HG03565 (cell line): ENCODE results near the gene RAB41.
A peak's percentile ranks its signal among the peaks of the same experiment; 100 is the strongest.
"Not testable (repeated sequence)": the region's sequence is repeated elsewhere in the genome, so short reads cannot be mapped to it uniquely, and the experiment has no call there.

Experiments used
- ATAC-seq: cut with Tn5 transposase; IDR thresholded peaks from one replicate; pipeline ENCODE4 v1.9.1; 2021; ENCODE audit warnings: mild to moderate bottlenecking, moderate library complexity; ENCODE audit not compliant: unreplicated experiment

RAB41 gene

DNA sequence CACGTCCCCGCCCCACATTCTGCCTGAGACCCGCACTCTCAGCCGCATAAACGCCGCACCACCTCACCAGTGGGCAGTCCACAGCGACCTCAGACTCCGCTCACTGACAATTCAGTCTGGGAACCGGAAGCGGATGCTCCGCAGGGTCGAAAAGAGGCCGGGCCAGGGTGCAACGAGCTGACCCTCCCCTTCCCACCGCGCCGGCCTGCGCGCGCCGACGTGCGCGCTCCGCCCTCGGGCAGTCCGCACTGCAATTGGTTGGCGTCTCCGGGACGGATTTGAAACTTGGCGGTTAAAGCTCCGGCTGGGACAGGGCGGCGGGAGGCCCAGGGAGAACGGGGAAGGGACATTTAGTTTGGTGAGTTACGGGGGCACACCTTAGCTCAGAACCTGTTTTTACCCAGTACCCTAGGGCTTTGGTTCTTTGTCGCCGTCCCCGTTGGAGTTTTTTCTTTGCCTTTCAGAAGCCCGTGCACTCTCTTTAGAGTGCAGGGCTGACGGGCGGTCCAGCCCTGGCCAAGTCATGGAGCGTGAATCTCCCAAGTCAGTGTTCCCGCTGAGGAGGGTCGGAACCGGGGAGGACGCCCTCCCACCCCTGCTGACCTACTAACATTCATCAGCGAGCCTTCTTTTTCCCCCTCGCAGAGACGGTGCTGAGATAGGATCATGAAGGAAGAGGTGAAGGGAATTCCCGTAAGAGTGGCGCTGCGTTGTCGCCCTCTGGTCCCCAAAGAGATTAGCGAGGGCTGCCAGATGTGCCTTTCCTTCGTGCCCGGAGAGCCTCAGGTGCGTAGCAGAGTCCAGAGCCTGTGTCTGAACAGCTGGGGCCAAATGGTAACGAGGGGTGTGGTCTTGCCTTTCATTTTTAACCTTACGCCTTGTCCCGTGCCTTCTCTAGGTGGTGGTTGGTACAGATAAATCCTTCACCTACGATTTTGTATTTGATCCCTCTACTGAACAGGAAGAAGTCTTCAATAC, 8.1 kb downstream of the RAB41 start, which contains the start of the genes KIF4A and PDZD11:
KIF4A (plus strand) TSS at position 312 of the 978 bp plus-strand sequence; CDS start at position 667, 355 bp downstream.
PDZD11 (minus strand) TSS at position 135 of the 978 bp plus-strand sequence. CDS start 586 bp downstream, outside the sequence.
- ATAC-seq = peak; percentile 96

DNA sequence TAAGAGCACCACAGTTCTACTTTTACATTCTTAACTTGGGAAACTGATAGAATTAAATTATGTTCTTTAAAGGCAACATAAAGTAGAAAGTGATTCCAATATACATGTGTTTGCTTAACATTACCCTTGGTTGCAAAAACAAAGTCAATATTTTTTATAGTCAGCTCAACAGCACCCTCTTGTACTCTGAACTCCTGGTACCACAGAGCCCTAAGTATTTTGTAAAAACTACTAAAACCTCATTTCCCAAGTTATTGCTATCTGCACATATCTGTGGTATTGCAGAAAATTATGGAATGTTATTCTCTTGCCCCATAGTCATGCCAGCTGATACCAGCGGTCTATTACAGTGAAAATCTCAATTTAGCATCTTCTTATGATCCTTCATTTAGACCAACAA, 10.8 kb downstream of the RAB41 start:
- no peak for ATAC-seq

DNA sequence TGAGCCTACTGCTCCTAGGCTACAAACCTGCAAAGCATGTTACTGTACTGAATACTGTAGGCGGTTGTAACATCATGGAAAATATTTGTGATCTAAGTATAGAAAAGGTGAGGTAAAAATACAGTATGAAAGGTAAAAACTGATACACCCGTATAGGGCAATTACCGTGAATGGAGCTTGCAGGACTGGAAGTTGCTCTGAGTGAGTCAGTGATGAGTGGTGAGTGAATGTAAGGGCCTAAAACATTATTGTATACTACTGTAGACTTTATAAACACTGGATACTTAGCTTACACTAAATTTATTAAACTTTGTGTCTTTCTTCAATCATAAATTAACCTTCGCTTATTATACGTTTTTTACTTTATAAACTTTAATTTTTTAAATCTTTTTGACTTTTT, 11.6 kb downstream of the RAB41 start:
- ATAC-seq = no peak

DNA sequence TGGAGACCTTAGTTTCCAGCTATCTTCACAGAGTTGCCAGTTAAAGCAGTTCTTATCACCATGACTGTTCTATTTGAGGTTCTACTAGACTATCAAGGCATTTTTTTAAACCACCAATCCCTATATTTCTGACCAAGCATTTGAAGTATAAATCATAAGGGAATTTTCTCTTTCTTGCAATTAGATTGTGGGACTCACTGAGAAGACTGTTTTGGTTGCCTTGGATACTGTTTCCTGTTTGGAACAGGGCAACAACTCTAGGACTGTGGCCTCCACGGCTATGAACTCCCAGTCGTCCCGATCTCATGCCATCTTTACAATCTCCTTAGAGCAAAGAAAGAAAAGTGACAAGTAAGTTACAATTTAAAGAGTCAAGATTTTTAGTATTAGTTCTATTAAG, 19.7 kb downstream of the RAB41 start:
- ATAC-seq = no peak

DNA sequence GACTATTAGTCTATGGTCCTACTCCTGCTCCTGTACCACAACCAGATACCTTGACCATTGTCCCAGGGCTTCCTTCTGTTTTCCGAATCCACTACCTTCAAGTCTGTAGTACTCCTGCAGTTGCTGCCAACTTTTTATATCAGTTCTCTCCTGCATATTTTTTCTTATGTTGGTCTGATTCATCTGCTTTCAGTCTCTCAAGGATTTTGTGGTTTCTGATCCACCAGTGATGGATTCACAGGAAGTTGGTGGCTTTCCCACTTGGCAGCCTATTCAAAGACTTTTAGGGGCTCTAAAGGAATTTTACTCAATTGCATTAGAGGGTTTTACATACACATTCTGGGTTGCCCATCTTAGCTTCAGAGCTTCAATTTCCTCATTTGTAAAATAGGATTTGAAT, 31.5 kb downstream of the RAB41 start:
- no peak for ATAC-seq

DNA sequence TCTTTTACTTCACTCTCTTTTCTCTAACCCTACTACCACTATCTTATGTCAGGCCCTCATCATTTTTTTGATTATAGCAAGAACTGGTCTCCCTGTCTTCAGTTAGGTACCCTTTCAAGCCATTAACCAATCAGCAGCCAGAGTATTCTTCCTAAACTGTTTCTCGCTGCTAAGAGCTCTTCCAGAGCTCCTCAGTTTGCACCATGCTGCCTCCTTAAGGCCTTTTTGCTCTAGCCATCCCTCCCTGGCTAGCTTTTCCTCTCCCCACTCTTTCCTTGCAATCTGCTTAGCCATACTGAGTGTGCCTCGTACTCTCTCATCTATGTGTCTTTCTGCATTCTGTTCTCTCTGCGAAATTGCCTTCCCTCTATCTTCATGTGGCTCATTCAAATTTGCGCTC, 40.8 kb downstream of the RAB41 start:
- no peak for ATAC-seq

DNA sequence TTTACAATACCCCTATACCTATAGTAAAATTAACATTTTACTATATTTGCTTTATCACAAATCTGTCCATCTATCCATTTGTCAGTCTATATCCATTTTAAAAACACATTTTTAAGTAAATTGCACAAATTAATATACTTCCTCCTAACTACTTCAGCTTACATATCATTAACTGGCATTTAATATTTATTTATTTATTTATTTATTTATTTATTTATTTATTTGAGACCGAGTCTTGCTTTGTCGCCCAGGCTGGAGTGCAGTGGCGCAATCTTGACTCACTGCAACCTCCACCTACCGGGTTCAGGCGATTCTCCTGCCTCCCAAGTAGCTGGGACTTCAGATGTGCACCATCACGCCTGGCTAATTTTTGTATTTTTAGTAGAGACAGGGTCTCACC, 41.7 kb downstream of the RAB41 start:
- ATAC-seq = not testable (repeated sequence)

DNA sequence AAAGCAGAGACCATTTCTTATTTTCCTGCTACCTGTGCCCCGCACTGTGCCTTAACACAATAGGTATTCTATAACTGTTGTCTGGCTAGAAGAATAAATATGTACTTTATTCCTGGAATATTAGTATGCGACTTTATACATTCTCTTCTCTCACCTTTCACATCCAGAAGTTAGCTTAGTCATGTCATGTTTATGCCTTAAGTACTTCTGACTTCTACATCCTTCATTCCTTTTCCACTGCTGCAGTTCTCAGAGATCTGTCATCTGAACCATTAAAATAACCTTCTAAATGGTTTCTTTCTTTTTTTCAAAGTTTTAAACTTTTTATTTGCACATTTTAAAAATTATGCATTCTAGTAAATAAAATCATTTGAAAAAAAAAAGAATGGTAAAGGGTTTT, 42.4 kb downstream of the RAB41 start:
- ATAC-seq = no peak

DNA sequence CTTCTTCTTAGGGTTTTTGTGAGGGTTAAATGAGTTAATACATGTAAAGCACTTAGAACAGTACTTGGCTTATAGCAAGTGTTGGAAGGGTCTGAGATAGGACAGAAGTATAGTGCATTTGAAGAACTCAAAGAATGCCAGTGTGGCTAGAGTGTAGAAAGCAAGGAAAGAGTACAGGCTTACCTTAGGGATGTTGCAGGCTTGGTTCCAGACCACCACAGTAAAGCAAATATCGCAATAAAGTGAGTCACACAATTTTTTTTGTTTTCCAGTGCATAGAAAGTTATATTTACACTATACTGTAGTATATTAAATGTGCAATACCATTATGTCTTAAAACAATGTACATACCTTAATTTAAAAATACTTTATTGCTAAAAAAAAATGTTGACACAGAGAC, 49.2 kb downstream of the RAB41 start:
- no peak for ATAC-seq

DNA sequence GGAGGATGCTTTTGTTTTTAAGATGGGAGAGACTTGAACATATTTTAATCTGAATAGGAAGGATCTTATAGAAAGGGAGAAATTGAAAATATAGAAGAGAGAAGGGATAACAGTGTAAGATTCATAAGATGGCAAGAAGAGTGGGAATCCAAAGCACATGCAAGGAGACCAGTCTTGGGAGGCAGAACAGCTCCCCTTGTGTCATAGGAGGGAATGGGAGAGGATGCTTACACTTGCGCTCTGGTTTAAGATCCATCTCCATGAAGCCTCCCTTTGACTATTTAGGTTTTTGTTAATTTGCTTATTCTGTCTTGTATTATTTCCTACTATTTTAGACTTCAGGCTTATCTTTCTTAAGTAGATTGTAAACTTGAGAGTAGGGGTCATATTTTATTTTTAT, 50.6 kb downstream of the RAB41 start:
- ATAC-seq = no peak
